ENCODE measurements around the gene AKNA. TPM values are rescaled to one million over a fixed set of nuclear protein-coding genes. Genes with fewer than 3 reads are reported as not detected.

AKNA gene
- total and polyA plus RNA-seq, 2 of the 8 experiments (the other 6 are each of a cell fraction or from before 2014, with no cell fraction given), result 21.0 to 27.4 TPM

DNA sequence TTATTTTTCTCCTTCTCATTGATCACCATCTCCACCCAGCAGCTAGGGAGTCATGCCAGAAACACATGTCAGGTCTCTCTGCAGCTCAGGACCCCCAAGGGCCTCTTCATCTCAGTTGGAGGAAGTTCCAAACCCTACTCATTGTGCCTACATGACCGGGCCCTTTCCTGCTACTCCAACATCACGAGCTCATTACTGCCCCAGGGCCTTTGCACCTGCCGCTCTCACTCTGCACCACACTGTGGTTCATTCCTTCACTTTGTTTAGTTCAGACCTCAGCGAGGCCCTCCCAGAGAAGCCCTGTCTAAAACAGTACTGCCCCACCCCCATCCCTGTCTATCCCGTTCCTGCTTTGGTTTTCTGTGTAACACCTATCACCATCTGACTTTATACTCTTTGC, 22.1 kb upstream of the AKNA start:
- no peaks in the 10 kb centered on the region for H3K27me3 ChIP-seq (replicated peaks in 1 of 4; ENCODE audit: control insufficient read depth in 3 of 4, extremely low read depth in 1 of 4, insufficient read depth in 3 of 4, low read length in 3 of 4)
- H3K36me3 ChIP-seq (ENCODE audit: control insufficient read depth in 2 of 4, insufficient read depth in 4 of 4, low read length in 3 of 4), result no peaks in the 10 kb centered on the region; a peak in 1 of 8 replicates
- no peak overlapping the region for H3K56ac ChIP-seq (replicated peaks; ENCODE audit: insufficient read length, low read depth, low read length)
- no peak overlapping the region for H3K27ac ChIP-seq (ENCODE audit: low read depth, low read length)
- no peak overlapping the region for H3K4me2 ChIP-seq (ENCODE audit: insufficient read depth in 1 of 2, low read depth in 2 of 2, low read length in 2 of 2)
- H3K18ac ChIP-seq (ENCODE audit: extremely low read depth, low read length), result no peak overlapping the region
- H4K91ac ChIP-seq (replicated peaks; ENCODE audit: insufficient read length, low read length), result no peak overlapping the region
- 0 out of 2 replicates have a peak overlapping the region, but pooled peaks have one; percentile 75 for H2BK15ac ChIP-seq (ENCODE audit: low read length)
- DNase-seq (ENCODE audit: low read depth in 1 of 2, low spot score in 2 of 2), result no peak
- no peak overlapping the region for H3K23ac ChIP-seq (ENCODE audit: insufficient read length)
- H4K20me1 ChIP-seq (replicated peaks in 1 of 2; ENCODE audit: control insufficient read depth in 1 of 2, insufficient read depth in 2 of 2, low read length in 2 of 2), result no peaks in the 10 kb centered on the region
- H3K79me2 ChIP-seq (ENCODE audit: control insufficient read depth in 1 of 2, insufficient read depth in 2 of 2, low read length in 2 of 2), result no peaks in the 10 kb centered on the region
- no peaks in the 10 kb centered on the region for H3K9me3 ChIP-seq (ENCODE audit: insufficient read depth in 2 of 2, low read depth in 1 of 2, low read length in 1 of 2)
- H3K4me3 ChIP-seq (ENCODE audit: extremely low read depth in 1 of 4, insufficient read depth in 2 of 4, low read depth in 3 of 4, low read length in 4 of 4), result no peak overlapping the region
- H4K5ac ChIP-seq (ENCODE audit: insufficient read length, low read depth, low read length), result no peak overlapping the region
- ChIA-PET CTCF (ENCODE audit: partially characterized antibody) (interaction anchor here (0.7 to 11.0 kb wide), 12 partner anchors 18 to 497 kb away, joined by 3 to 271 read pairs (median 6); partner anchors contain the start of gene TEX53), POLR2A (ENCODE audit: partially characterized antibody) (interaction anchor here (1.5 to 2.5 kb wide), 2 partner anchors 9 to 11 kb away, joined by 3 to 7 read pairs; no protein-coding TSS in a partner anchor)
- H2BK12ac ChIP-seq (ENCODE audit: low read depth, low read length), result 0 out of 2 replicates have a peak overlapping the region, but pooled peaks have one; percentile 39
- H2BK5ac ChIP-seq (ENCODE audit: low read depth, low read length), result 0 out of 2 replicates have a peak overlapping the region, but pooled peaks have one; percentile 19
- no peak overlapping the region for H2AK5ac ChIP-seq (ENCODE audit: low read depth, low read length)
- no peaks in the 10 kb centered on the region for H3K23me2 ChIP-seq (ENCODE audit: low read depth, low read length)
- WGBS, 2 experiments (ENCODE audit: extremely low coverage in 1 of 2, insufficient coverage in 1 of 2, insufficient read length in 1 of 2, insufficient replicate concordance in 2 of 2, low coverage in 1 of 2, low lambda C conversion rate in 2 of 2, missing lambda C conversion rate in 1 of 2), result 85% methylated on average over 5 of the region's 5 CpGs; no CpG with 5 or more reads in 1 of the 2 experiments
- no peak overlapping the region for H3K9ac ChIP-seq (replicated peaks in 1 of 4; ENCODE audit: extremely low read depth in 1 of 4, low read depth in 3 of 4, low read length in 3 of 4)
- H3K79me1 ChIP-seq (ENCODE audit: low read depth, low read length), result no peaks in the 10 kb centered on the region
- H3K4me1 ChIP-seq (replicated peaks in 1 of 4; ENCODE audit: control insufficient read depth in 3 of 4, insufficient read depth in 4 of 4, low read length in 3 of 4), result peaks cover 7 to 17% (median 9%) of the 10 kb centered on the region in 4 experiments
- no peak overlapping the region for H4K8ac ChIP-seq (ENCODE audit: extremely low read depth, insufficient read depth, low read length)
- no peak overlapping the region for H3K4ac ChIP-seq (replicated peaks; ENCODE audit: insufficient read length, low read depth, low read length)
- no peak overlapping the region for H3K14ac ChIP-seq (ENCODE audit: insufficient read length)
- H2AFZ ChIP-seq (ENCODE audit: low read length), result no peak overlapping the region
- no peak for FAIRE-seq
- H2BK20ac ChIP-seq (ENCODE audit: low read length), result no peak overlapping the region
- no peak overlapping the region for H2BK120ac ChIP-seq (replicated peaks; ENCODE audit: low read depth, low read length)
- TF ChIP-seq JUN (IDR thresholded peaks at IDR 0.05; ENCODE audit: low read depth, low read length) (no peak), POLR2AphosphoS5 (IDR thresholded peaks at IDR 0.05; ENCODE audit: low read depth, low read length) (no peak), KDM1A (IDR thresholded peaks at IDR 0.05; ENCODE audit: borderline replicate concordance, low read length) (peak; percentile 61; the same call in 1 of the 2 replicates), SP2 (IDR thresholded peaks at IDR 0.05; ENCODE audit: low read length) (no peak), TEAD4 (IDR thresholded peaks at IDR 0.05; ENCODE audit: low read depth, low read length) (no peak), GABPA (IDR thresholded peaks at IDR 0.05; ENCODE audit: borderline replicate concordance, insufficient read depth, low read length) (no peak), RAD21 (IDR thresholded peaks at IDR 0.05 in 1 of 2, conservative IDR thresholded peaks at IDR 0.05 in 1 of 2; ENCODE audit: low read depth in 2 of 2, low read length in 2 of 2) (no peak), TBP (IDR thresholded peaks at IDR 0.05; ENCODE audit: low read depth, low read length) (no peak), HDAC6 (IDR thresholded peaks at IDR 0.05; ENCODE audit: low read depth, low read length) (no peak), SAP30 (IDR thresholded peaks at IDR 0.05; ENCODE audit: insufficient read depth, insufficient replicate concordance, low read length) (no peak)
- TF ChIP-seq, protein P1, sequence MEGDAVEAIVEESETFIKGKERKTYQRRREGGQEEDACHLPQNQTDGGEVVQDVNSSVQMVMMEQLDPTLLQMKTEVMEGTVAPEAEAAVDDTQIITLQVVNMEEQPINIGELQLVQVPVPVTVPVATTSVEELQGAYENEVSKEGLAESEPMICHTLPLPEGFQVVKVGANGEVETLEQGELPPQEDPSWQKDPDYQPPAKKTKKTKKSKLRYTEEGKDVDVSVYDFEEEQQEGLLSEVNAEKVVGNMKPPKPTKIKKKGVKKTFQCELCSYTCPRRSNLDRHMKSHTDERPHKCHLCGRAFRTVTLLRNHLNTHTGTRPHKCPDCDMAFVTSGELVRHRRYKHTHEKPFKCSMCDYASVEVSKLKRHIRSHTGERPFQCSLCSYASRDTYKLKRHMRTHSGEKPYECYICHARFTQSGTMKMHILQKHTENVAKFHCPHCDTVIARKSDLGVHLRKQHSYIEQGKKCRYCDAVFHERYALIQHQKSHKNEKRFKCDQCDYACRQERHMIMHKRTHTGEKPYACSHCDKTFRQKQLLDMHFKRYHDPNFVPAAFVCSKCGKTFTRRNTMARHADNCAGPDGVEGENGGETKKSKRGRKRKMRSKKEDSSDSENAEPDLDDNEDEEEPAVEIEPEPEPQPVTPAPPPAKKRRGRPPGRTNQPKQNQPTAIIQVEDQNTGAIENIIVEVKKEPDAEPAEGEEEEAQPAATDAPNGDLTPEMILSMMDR (IDR thresholded peaks at IDR 0.05; ENCODE audit: control extremely low read depth in 1 of 3, insufficient read depth in 1 of 3, low read depth in 1 of 3, low read length in 3 of 3), result no peak
